Amniotic epithelial cell (primary cell): ENCODE measurements around the gene YJU2.
"Not testable (repeated sequence)": the region's sequence is repeated elsewhere in the genome, so short reads cannot be mapped to it uniquely, and the experiment has no call there.

Experiments
- DNase-seq: peaks from one replicate; pipeline ENCODE4 v3.0.0-alpha.2; 2010; ENCODE audit warnings: low read depth

The YJU2 gene

DNA sequence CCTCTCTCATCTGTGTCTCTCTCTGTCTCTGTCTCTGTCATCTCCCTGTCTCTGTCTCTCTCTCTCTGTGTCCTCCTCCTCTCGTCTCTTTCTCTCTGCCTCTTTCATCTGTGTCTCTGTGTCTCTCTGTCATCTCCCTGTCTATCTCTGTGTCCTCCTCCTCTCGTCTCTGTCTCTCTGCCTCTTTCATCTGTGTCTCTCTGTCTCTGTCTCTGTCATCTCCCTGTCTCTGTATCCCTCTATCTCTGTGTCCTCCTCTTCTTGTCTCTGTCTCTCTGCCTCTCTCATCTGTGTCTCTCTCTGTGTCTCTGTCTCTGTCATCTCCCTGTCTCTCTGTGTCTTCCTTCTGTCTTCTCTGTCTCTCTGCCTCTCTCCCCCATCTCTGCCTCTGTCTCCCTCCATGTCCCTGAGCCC is 18.1 kb upstream of the YJU2 start:
- DNase-seq = no peak

DNA sequence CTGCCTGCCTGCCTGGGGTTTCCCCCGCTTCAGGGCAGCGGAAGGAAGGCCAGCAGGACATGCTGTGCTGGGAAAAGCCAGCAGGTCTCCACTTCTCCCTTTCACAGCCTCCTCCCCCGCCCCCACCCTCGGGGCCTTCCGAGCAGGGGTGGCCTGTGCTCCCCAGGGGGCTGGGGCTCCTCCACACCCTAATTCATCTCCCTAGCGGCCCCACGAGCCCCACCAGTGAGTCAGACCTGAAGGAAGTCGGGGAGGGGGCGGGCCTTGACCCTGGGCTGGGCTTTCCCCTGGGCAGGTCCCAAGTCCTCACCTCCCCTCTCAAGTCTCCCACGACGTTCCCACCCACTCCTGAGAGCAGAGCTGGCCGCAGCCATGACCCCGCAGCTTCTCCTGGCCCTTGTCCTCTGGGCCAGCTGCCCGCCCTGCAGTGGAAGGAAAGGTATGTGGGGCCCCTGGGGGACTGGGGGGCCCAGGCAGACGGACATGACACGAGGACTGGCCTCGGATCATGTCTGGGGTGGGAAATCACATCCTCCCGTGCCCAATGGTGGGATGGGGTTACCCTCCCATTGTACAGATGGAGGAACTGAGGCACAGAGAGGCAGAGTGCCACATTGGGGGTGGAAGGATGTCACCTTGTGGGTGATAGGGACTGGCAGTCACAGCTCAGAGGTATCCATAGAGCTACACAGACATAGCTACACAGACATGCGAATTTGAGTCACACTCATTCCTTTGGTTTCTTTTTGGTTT is 17.5 kb upstream of the YJU2 start, which contains the start of gene EBI3:
Gene EBI3 (plus strand): TSS at position 345 of the 753 bp plus-strand sequence. CDS start 28 bp downstream, at position 373.
- DNase-seq = peak; percentile 62

DNA sequence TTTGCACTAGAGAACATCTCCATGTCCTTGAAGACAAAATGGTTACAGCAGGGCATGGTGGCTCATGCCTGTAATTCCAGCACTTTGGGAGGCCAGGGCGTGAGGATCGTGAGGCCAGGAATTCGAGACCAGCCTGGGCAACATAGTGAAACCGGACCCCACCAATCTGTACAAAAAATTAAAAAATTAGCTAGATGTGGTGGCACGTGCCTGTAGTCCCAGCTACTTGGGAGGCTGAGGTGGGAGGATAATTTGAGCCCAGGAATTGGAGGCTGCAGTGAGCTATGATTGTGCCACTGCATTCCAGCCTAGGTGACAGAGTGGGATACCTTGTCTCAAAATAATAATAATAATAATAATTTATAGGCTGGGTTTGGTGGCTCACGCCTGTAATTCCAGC is 16.6 kb upstream of the YJU2 start:
- not testable (repeated sequence) for DNase-seq

DNA sequence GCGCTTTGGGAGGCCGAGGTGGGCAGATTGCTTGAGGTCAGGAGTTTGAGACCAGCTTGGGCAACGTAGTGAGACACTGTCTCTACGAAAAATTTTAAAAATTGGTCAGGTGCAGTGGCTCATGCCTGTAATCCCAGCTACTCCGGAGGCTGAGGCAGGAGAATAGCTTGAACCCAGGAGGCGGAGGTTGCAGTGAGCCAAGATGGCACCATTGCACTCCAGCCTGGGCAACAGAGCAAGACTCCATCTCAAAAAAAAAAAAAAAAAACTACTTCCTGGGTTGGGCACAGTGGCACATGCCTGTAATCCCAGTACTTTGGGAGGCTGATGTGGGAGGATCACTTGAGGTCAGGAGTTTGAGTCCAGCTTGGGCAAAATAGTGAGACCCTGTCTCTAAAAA is 15.4 kb upstream of the YJU2 start:
- DNase-seq = not testable (repeated sequence)

DNA sequence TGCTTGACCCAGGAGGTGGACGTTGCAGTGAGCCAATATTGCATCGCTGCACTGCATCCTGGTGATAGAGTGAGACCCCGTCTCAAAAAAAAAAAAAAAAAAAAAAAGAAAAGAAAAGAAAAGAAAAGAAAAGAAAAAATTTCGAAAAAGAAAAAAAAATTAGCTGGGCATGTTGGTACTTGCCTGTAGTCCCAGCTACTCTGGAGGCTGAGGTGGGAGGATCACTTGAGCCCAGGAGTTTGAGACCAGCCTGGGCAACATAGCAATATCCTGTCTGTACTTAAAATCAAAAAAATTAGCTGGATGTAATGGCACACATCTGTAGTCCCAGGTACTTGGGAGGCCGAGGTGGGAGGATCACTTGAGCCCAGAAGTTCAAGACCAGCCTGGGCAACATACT is 14.7 kb upstream of the YJU2 start:
- DNase-seq = not testable (repeated sequence)

DNA sequence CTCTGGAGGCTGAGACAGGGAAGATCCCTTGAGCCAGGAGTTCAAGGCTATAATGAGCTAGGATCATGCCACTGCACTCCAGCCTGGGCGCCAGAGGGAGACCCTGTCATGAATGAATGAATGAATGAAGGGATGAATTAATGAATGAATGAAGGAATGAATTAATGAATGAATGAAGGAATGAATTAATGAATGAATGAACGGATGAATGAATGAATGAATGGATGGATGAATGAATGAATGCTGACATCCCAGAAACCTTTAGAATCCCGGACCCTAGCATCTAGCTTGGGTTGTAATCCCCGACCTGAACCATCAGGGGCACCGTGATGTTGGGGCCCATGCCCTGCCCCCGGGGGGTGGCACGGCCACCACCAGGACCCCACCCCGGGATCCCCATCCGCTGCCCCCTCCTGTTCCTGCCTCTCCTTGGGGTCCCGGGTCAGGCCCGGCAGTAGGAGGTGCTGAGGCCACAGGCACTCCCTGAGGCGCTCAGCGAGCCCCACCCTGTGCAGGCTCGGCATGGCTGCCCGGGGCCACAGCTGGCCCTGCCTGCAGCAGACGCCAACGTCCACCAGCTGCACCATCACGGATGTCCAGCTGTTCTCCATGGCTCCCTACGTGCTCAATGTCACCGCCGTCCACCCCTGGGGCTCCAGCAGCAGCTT is 14.1 kb upstream of the YJU2 start:
- DNase-seq = no peak

DNA sequence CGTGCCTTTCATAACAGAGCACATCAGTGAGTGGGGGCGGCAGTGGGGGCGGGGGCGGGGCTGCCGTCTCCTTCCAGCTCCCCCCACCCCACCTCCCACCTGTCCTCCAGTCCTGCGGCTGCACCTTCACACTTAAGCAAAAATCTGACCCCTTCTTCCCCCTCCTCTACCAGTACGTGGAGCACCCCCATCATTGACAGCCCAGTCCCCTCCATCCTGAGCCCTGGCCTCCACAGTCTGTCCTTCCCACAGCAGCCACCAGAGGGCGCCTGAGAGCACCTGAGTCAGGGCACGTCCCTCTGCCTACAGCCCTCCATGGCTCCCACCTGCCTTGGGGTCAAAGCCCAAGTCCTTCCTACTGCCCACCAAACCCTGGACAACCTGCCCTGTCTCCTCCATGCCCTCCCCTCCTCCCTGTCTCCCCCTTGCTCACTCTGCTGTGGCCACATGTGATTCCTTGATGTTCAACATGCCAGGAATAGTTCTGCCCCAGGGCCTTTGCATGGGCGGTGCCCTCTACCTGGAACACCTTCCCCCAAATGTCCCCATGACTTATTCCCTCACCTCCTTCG is 13.5 kb upstream of the YJU2 start:
- peak; percentile 10 for DNase-seq

DNA sequence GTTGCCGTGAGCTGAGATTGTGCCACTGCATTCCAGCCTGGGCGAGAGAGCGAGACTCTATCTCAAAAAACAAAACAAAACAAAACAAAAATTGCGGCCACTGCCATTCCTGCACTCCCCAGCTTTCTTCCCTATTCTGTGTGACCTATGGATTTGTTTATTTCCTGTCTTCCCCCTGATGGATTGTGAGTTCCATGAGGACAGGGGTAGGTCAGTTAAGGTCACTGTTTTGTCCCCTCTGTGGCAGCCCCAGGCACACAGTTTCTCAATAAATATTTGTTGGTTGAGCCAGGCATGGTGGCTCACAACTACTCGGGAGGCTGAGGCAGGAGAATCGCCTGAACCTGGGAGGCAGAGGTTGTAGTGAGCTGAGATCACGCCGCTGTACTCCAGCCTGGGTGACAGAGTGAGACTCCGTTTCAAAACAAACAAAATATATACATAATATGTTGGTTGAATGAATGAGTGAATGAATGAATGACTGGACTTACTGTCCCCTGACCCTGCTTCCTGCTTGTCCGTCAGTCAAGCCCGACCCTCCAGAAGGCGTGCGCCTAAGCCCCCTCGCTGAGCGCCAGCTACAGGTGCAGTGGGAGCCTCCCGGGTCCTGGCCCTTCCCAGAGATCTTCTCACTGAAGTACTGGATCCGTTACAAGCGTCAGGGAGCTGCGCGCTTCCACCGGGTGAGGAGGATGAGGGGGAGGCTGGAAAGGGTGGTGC is 12.6 kb upstream of the YJU2 start:
- DNase-seq = no peak

DNA sequence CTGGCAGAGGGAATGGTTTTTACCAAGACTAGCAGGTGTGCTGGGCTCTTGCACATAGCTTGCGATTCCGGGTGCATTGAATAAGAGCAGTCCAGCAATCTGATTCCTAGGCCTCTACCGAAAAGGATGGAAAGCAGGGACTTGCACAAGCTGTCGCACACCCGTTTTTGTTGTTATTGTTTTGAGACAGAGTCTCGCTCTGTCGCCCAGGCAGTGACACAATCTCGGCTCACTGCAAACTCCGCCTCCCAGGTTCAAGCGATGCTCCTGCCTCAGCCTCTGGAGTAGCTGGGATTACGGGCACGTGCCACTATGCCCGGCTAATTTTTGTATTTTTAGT is 12.0 kb upstream of the YJU2 start:
- DNase-seq = no peak

DNA sequence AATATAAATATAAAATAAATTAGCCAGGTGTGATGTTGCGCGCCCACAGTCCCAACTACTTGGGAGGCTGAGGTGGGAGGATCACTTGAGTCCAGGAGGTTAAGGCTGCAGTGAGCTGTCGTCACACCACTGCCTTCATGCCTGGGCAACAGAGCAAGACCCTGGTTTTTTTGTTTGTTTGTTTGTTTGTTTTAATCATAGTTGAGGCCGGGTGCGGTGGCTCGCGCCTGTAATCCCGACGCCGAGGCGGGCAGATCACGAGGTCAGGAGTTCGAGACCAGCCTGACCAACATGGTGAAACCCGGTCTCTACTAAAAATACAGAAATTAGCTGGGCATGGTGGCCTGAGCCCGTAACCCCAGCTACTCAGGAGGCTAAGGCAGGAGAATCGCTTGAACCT is 9.4 kb upstream of the YJU2 start:
- DNase-seq = not testable (repeated sequence)

DNA sequence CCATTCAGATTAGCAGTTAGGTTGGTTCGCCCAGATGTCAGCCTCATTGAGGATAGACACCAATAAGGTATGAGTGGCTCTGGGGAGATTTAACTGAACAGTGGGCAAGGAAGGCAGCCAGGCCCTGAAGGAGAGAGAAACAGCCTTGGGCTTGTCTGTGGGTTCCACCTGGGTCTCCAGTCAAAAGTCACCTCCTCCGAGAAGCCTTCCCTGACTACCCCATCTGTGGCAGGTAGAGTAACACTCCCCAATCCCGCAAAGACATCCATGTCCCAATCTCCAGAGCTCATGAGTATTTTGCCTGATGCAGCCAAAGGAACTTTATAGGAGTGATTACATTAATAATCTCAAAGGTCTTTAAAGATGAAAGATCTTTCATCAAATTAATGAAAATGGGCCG is 8.0 kb upstream of the YJU2 start:
- DNase-seq = no peak

DNA sequence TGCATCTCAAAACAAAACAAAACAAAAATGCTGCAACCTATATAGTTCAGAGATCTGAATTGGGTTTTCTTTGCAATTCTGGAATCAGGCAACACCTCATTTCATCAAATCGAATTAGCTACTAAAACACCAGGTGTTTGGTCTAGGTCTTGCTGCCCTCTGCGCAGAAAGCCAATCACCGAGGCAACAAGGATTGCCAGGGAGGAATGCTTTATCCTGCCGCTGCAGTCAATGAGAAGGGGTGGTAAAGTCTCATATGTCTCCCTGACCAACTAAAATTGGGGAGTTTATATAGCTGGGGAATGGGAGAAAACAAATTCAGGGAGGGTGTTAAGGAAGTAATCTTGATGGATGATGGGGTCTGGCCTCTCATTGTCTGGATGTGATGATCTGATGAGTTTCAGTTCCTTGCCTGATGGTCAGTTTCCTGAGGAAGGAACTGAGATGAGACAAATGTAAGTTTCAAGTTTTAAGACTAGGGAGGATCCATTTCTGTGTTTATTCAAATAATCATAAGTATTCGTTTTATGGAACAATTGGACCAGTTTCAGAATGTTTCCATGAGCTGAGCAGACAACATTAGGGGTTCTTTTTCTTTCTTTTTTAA is 5.0 kb upstream of the YJU2 start:
- no peak for DNase-seq

DNA sequence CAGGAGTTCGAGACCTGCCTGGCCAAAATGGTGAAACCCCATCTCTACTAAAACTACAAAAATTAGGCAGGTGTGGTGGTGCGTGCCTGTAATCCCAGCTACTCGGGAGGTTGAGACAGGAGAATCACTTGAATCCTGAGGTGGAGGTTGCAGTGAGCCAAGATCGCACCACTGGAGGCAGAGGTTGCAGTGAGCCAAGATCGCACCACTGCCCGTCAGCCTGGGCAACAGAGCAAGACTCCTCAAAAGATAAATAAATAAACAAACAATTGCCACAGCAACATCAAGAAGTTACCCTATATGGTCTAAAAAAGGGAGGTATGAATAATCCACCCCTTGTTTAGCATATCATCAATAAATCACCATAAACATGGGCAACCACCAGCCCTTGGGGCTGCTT is 942 bp upstream of the YJU2 start:
- DNase-seq = not testable (repeated sequence)

DNA sequence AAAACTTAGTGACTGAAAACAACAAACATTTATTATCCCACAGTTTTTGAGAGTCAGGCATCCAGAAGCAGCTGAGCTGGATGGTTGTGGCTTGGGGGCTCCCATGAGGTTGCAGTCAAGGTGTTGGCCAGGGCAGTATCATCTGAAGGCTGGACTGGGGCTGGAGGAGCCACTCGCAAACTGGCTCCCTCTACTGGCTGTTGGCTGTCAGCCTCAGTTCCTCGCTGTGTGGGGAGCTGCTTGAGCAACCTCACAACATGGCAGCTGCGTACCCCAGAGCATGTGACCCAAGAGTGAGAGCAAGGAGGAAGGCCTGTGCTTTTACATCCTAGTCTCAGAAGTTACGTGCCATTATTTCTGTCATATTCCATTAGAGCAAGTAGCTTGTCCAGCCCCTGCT is 9.7 kb downstream of the YJU2 start:
- DNase-seq = no peak

DNA sequence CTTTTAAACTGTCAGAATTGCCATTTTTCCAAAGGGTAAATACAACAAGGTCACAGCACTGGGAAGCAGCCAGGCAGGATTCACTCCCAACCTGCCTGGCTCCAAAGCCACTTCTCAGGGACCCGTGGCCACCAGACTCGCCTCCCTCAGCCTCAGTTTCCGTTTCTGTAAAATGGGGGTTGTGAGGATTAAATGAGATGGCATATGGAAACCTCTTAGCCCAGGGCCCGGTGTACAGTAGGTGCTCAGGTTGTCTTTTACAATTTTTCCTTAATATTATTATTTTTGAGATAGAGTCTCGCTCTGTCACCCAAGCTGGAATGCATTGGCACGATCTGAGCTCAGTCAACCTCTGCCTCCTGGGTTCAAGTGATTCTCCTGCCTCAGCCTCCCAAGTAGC is 10.1 kb downstream of the YJU2 start:
- DNase-seq = no peak

DNA sequence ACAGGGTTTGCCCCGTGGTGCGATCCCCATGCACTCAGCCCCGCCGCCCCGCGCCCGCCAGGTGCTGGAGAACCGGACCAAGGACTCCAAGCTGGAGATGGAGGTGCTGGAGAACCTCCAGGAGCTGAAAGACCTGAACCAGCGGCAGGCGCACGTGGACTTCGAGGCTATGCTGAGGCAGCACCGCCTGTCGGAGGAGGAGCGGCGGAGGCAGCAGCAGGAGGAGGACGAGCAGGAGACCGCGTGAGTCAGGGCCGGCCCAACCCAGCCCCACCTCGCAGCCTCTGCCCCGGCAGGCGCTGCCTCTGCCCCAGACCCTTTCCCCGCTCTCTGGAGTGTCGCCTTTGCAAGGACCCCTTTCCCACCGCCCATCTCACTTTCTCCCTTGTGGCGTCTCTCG is 11.3 kb downstream of the YJU2 start:
- no peak for DNase-seq

DNA sequence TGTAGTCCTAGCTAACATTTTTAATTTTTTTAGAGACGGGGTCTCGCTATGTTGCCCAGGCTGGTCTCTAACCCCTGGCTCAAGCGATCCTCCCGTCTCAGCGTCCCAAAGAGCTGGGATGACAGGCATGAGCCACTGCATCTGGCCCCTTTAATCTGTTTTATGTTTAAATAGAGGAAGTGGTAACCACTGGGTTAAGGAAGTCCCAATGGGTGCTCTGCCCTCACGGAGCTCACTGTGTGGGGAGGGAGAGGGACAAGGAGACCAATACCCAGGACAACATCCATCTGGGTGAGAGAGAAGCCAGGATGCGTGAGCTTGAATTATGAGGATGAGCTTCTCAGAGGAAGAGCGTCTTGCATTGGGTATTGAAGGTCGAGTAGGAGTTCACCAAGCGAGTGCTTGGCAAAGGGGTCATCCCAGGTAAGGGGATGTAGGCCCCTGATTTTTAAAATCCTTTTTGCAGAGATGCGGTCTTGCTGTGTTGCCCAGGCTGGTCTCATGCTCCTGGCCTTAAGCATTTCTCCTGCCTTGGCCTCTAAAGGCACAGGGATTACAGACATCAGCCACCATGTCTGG is 13.8 kb downstream of the YJU2 start:
- DNase-seq = no peak

DNA sequence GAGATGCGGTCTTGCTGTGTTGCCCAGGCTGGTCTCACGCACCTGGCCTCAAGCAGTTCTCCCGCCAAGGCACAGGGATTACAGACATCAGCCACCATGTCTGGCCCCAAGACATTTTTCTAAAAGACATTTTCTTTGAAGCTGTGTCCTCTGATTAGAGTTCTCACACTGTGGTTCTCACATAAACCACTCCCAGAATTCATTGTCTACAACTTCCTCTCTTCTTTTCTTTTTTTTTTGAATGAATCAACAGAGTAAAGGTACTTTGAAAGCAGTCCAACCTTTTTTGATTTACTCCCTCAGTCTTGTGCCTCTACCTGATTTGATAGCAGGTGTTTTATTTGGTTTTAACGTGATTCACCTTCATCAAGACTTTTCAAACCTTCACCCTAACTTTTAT is 17.9 kb downstream of the YJU2 start:
- no peak for DNase-seq

DNA sequence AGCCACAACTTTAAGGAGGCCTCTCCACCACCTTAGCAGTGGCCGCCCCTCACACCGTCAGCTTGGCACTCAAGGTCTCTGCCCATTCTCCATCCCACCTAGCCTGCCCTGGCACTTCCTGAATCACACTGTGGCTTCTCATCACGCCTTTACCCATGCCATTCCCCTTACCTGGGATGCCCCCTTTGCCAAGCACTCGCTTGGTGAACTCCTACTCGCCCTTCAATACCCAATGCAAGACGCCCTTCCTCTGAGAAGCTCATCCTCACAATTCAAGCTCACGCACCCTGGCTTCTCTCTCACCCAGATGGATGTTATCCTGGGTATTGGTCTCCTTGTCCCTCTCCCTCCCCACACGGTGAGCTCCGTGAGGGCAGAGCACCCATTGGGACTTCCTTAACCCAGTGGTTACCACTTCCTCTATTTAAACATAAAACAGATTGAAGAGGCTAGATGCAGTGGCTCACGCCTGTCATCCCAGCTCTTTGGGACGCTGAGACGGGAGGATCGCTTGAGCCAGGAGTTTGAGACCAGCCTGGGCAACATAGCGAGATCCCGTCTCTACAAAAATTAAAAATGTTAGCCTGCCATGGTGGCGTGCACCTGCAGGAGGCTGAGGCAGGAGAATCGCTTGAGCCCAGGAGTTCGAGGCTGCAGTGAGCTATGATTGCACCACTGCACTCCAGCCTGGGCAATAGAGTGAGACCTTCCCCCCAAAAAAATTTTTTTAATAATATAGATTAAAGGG is 19.5 kb downstream of the YJU2 start:
- DNase-seq = no peak

DNA sequence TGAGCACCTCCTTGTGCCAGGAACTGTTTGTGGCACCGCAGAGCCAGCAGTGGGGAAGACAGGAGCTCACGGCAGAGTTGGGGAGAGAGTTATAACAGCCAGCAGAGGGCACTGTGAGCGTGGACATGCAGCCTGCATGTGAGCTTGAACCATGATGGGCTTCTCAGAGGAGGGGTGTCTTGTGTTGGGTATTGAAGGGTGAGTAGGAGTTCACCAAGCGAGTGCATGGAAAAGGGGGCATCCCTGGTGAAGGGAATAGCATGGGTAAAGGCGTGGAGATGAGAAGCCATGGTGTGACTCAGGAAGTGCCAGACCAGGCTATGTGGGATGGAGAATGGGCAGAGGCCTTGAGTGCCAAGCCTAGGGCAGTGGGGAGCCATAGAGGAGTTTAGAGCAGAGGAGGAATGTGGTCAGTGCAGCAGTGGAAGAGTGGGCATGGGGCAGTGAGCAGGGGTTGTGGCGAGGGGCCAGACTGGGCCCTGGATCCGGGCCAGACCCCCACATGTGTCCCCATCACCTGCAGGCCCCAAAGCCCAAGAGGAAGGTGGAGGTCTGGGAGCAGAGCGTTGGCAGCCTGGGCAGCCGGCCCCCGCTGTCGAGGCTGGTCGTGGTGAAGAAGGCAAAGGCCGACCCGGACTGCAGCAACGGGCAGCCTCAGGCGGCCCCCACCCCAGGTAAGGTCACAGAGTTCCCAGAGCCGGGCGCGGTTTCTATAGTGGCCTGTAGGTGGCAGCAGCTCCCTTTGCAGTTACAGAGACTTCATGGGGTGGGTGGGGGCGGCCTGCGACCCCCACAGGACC is 20.4 kb downstream of the YJU2 start:
- peak; percentile 44 for DNase-seq
